Measurements from ENCODE around the gene SLC6A15. TPM values are rescaled to one million over a fixed set of nuclear protein-coding genes. Genes with fewer than 3 reads are reported as not detected.

The SLC6A15 gene
- total and polyA plus RNA-seq, 9 of the 15 experiments (the other 6 are each of a cell fraction or from before 2014, with no cell fraction given) = not detected

- no peak for TF ChIP-seq CHAMP1 (IDR thresholded peaks at IDR 0.05)
- TF ChIP-seq CUX1 (CRISPR knock-in tag; IDR thresholded peaks at IDR 0.05) = no peak
- TF ChIP-seq RUNX1 (IDR thresholded peaks at IDR 0.05; ENCODE audit: low read depth) = no peak
- TF ChIP-seq ARID2 (IDR thresholded peaks at IDR 0.05) = no peak
- TF ChIP-seq BRD4 (IDR thresholded peaks at IDR 0.05) = no peak
- TF ChIP-seq CREB3L1 (IDR thresholded peaks at IDR 0.05; ENCODE audit: borderline replicate concordance, low read depth) = no peak
- no peak for TF ChIP-seq HDGF (IDR thresholded peaks at IDR 0.05)
- TF ChIP-seq ZNF41 (CRISPR knock-in tag; conservative IDR thresholded peaks at IDR 0.05) = no peak
- no peak for TF ChIP-seq NFATC3 (IDR thresholded peaks at IDR 0.05)
- no peak for TF ChIP-seq TAF1 (IDR thresholded peaks at IDR 0.05; ENCODE audit: control insufficient read depth, extremely low read depth, insufficient read depth, low read length, severe bottlenecking)
- no peak for TF ChIP-seq SMAD3 (CRISPR knock-in tag; conservative IDR thresholded peaks at IDR 0.05)
- TF ChIP-seq NR2C2 (CRISPR knock-in tag; IDR thresholded peaks at IDR 0.05) = no peak
- TF ChIP-seq NR2C2 (tag; IDR thresholded peaks at IDR 0.05) = no peak
- no peak for TF ChIP-seq MTA1 (IDR thresholded peaks at IDR 0.05; ENCODE audit: borderline replicate concordance)
- TF ChIP-seq RNF219 (CRISPR knock-in tag; IDR thresholded peaks at IDR 0.05) = no peak
Observed at GRCh38 chr12:84950971-84951546, 38.5 kb upstream of the SLC6A15 start (continued).

Measured in K562 (cell line).